GM12878 (cell line): ENCODE measurements around the gene NTSR1. TPM values are rescaled to one million over a fixed set of nuclear protein-coding genes. Genes with fewer than 3 reads are reported as not detected.
A peak's percentile ranks its signal among the peaks of the same experiment; 100 is the strongest.

Source experiments
- ATAC-seq: fragments of 200-7000 bp; cut with Tn5 transposase; 3 replicates; pipeline ENCODE4 v1.9.1; 2020; ENCODE audit warnings: mild to moderate bottlenecking, moderate library complexity
- BruUV-seq: library from RNA; stranded (reverse); fragments of 400-500 nt; replicated peaks from 2 replicates; lab custom pipeline; 2021; lab: Mats Ljungman, UMichigan
- CTCF ChIA-PET: fragments of 300-600 bp; sonication (Branson Sonifier 250); formaldehyde crosslinking; extraction: SDS; loops from one replicate; lab custom pipeline; 2021; ENCODE audit warnings: inconsistent platforms; lab: Yijun Ruan, JAX
- POLR2A ChIA-PET: fragments of 350-600 bp; formaldehyde crosslinking; extraction: SDS; loops from one replicate; lab custom pipeline; 2021; ENCODE audit warnings: inconsistent platforms; lab: Charles Lee
- RAD21 ChIA-PET: fragments of 300-600 bp; sonication (Branson Sonifier 250); formaldehyde crosslinking; loops from one replicate; lab custom pipeline; 2023; ENCODE audit warnings: antibody characterized with exemption; ENCODE audit not compliant: unreplicated experiment; lab: Charles Lee
- SMC1A ChIA-PET: fragments of 300-600 bp; sonication (Branson Sonifier 250); formaldehyde crosslinking; loops from one replicate; lab custom pipeline; 2023; ENCODE audit not compliant: unreplicated experiment, uncharacterized antibody; lab: Charles Lee
- DNase-seq: peaks from one replicate; pipeline ENCODE4 v3.0.0-alpha.2; 2011; ENCODE audit warnings: low read depth, low spot score
- FAIRE-seq: peaks from 3 replicates; lab custom pipeline; 2011; peaks lifted over from hg19 to GRCh38; lab: Jason Lieb, UNC
- H2AFZ ChIP-seq: 2 replicates; pipeline ENCODE4 v1.6.0; 2011; ENCODE audit warnings: low read depth, low read length, control low read depth; ENCODE audit not compliant: control insufficient read depth
- H3K27ac ChIP-seq: 2 replicates; pipeline ENCODE4 v1.5.1; 2011; ENCODE audit warnings: control low read depth; ENCODE audit not compliant: control insufficient read depth, insufficient read depth
- H3K27me3 ChIP-seq, 2 experiments: replicated peaks in 1 of 2; 2 replicates each; pipeline versions ENCODE4 v1.6.0 to v1.6.1; 2011; ENCODE audit warnings: low read length in 1 of 2; ENCODE audit not compliant: control insufficient read depth in 2 of 2, insufficient read depth in 2 of 2
- H3K36me3 ChIP-seq, 2 experiments: 2 replicates each; pipeline ENCODE4 v1.5.1; 2011; ENCODE audit warnings: low read length in 1 of 2; ENCODE audit not compliant: control insufficient read depth in 2 of 2, insufficient read depth in 2 of 2
- H3K4me1 ChIP-seq: 2 replicates; pipeline ENCODE4 v1.6.1; 2011; ENCODE audit warnings: mild to moderate bottlenecking, low read length, moderate library complexity, mixed read lengths; ENCODE audit not compliant: control insufficient read depth, insufficient read depth
- H3K4me2 ChIP-seq: 2 replicates; pipeline ENCODE4 v1.6.0; 2011; ENCODE audit warnings: control low read depth; ENCODE audit not compliant: control insufficient read depth, insufficient read depth
- H3K4me3 ChIP-seq: fragments of 200-600 bp; sonication (generic); 2 replicates; pipeline ENCODE4 v1.5.1; 2016
- H3K79me2 ChIP-seq: 2 replicates; pipeline ENCODE4 v1.6.0; 2011; ENCODE audit warnings: low read length; ENCODE audit not compliant: control insufficient read depth, insufficient read depth
- H3K9ac ChIP-seq: 2 replicates; pipeline ENCODE4 v1.8.0; 2011; ENCODE audit warnings: low read length, control low read depth, mixed read lengths; ENCODE audit not compliant: control insufficient read depth, insufficient read depth
- H3K9me3 ChIP-seq: replicated peaks from 3 replicates; pipeline ENCODE4 v1.5.1; 2011; ENCODE audit warnings: mild to moderate bottlenecking, low read length; ENCODE audit not compliant: control insufficient read depth, insufficient read depth
- H4K20me1 ChIP-seq: 2 replicates; pipeline ENCODE4 v1.6.0; 2011; ENCODE audit not compliant: control insufficient read depth, insufficient read depth
- CREM ChIP-seq: IDR thresholded peaks from 2 replicates; pipeline ENCODE4 v1.6.1; 2014; ENCODE audit warnings: antibody characterized with exemption, low read depth
- IKZF1 ChIP-seq: fragments of 450-650 bp; conservative IDR thresholded peaks from 2 replicates; pipeline ENCODE4 v1.6.1; 2017; ENCODE audit warnings: antibody characterized with exemption, mild to moderate bottlenecking
- NFYA ChIP-seq: IDR thresholded peaks from 2 replicates; pipeline ENCODE4 v1.6.1; 2011; ENCODE audit warnings: low read depth, mild to moderate bottlenecking, low read length, improper control_type of control experiment, borderline replicate concordance
- POLR2AphosphoS5 ChIP-seq: IDR thresholded peaks from 2 replicates; pipeline ENCODE4 v1.6.1; 2011; ENCODE audit warnings: mild to moderate bottlenecking, low read length, inconsistent platforms
- RAD21 ChIP-seq: IDR thresholded peaks from 2 replicates; pipeline ENCODE4 v1.6.1; 2011; ENCODE audit warnings: mild to moderate bottlenecking, low read depth, low read length, moderate library complexity; ENCODE audit not compliant: insufficient read depth
- SMC3 ChIP-seq: IDR thresholded peaks from 2 replicates; pipeline ENCODE4 v1.6.1; 2011; ENCODE audit warnings: low read length, improper control_type of control experiment, borderline replicate concordance
- YY1 ChIP-seq: IDR thresholded peaks from 2 replicates; pipeline ENCODE4 v1.6.1; 2011; ENCODE audit warnings: low read depth, mild to moderate bottlenecking, low read length
- ZNF384 ChIP-seq: IDR thresholded peaks from 2 replicates; pipeline ENCODE4 v1.6.1; 2012; ENCODE audit warnings: low read depth, mild to moderate bottlenecking, low read length, improper control_type of control experiment, borderline replicate concordance
- WGBS: methylation state at CpG from one replicate; pipeline ENCODE4 v1.1.6; 2016; ENCODE audit warnings: low lambda C conversion rate; ENCODE audit not compliant: insufficient replicate concordance, insufficient coverage; ENCODE audit errors: missing lambda C conversion rate; 5-methylcytosine and 5-hydroxymethylcytosine counted together
- in situ Hi-C: fragments of 300-500 bp; cut with MboI; formaldehyde crosslinking; loops from 9 replicates; pipeline ENCODE4 v1.14.3; 2018; ENCODE audit warnings: mixed read lengths
- intact Hi-C: fragments of 100-400 bp; cut with micrococcal nuclease; formaldehyde crosslinking; loops from one replicate; pipeline ENCODE4 v1.14.2; 2022; ENCODE audit not compliant: unreplicated experiment
- polyA plus RNA-seq, 11 experiments: library from polyadenylated mRNA; depleted of rRNA in 4 of 11; unstranded in 6 of 11; stranded (reverse) in 5 of 11; fragments of >200 nt; fragmentation: Nextera tagmentation in 4 of 11; fragmentation: Illumina TruSeq in 1 of 11; extraction: Ambion mirVana in 4 of 11; extraction: Trizol in 1 of 11; gene quantifications; 1 replicate in 1 of 11; 2 replicates in 10 of 11; pipeline versions ENCODE4 v1.2.1 to v1.2.3, GENCODE V29; 2011 to 2016; ENCODE audit warnings: inconsistent platforms in 2 of 11, missing spikeins in 2 of 11, low read depth in 1 of 11
- total RNA-seq, 4 experiments: library from RNA; depleted of rRNA in 3 of 4; stranded (reverse); fragments of >200 nt in 3 of 4; fragmentation: Illumina TruSeq in 1 of 4; extraction: Trizol in 1 of 4; gene quantifications; 2 replicates each; pipeline versions ENCODE4 v1.2.1 to v1.2.3, GENCODE V29; 2013 to 2021
- TF ChIP-seq, protein P1 (sequence below), 3 experiments: IDR thresholded peaks in 2 of 3; conservative IDR thresholded peaks in 1 of 3; 2 replicates each; pipeline ENCODE4 v1.5.1; 2011; ENCODE audit warnings: low read depth in 3 of 3, low read length in 3 of 3, mild to moderate bottlenecking in 3 of 3, control low read depth in 2 of 3, moderate library complexity in 2 of 3, inconsistent platforms in 1 of 3, mixed read lengths in 1 of 3; ENCODE audit not compliant: control insufficient read depth in 2 of 3, insufficient read depth in 1 of 3; ENCODE audit errors: extremely low read depth in 1 of 3

Gene NTSR1
- total and polyA plus RNA-seq, 10 of the 15 experiments (the other 5 are each of a cell fraction or from before 2014, with no cell fraction given): not detected

DNA sequence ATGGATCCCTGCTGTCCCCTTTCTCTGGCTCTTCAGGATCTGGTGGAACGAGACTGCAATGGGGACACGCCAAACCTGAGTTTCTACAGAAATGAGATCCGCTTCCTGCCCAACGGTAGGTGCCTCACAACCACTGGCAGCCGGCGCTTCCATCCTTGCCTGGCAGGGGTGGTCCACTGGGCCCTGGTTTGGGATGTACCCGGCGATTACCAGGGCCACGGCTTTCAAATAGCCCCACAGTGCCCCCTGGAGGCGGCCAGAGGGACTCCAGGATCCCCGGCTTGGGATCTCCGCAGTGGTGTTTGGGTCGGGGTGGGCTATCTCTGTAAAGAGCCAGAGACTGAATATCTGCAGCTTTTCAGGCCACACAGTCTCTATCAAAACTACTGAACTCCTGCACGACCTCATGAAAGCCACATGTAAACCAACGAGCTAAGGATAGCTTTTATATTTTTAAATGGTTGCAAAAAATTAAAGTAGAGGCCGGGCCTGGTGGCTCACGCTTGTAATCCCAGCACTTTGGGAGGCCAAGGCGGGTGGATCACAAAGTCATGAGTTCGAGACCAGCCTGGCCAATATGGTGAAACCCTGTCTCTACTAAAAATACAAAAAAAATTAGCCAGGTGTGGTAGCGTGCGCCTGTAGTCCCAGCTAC lies 99.7 kb downstream of the NTSR1 start:
- RAD21 ChIA-PET: interaction anchor here (0.7 to 1.6 kb wide), 5 partner anchors 12 to 123 kb away, joined by 3 to 6 read pairs (median 5); partner anchors contain the start of gene MRGBP
- H3K79me2 ChIP-seq: peaks cover 25% of the 10 kb centered on the region
- H3K4me2 ChIP-seq: peak overlapping the region; percentile 44
- peaks cover 12 to 35% of the 10 kb centered on the region in 2 experiments; a peak in 3 of 4 replicates for H3K36me3 ChIP-seq
- POLR2A ChIA-PET: interaction anchor here (0.6 to 1.6 kb wide), 4 partner anchors 14 to 641 kb away, joined by 3 to 6 read pairs (median 4); no protein-coding TSS in a partner anchor
- ATAC-seq (peak; percentile 77), FAIRE-seq (peak; percentile 75), DNase-seq (no peak)
- BruUV-seq: no TSS peak
- in situ Hi-C loops (no loop called here), intact Hi-C loops (loop anchor here (1.0 to 5.0 kb wide), 3 partner anchors 140 to 306 kb away; no protein-coding TSS in a partner anchor)
- H3K4me3 ChIP-seq: no peak overlapping the region
- no peak overlapping the region for H3K9ac ChIP-seq
- no peaks in the 10 kb centered on the region for H3K27me3 ChIP-seq
- no peaks in the 10 kb centered on the region for H3K9me3 ChIP-seq
- no peak overlapping the region for H2AFZ ChIP-seq
- no peak overlapping the region for H3K27ac ChIP-seq
- CTCF ChIA-PET: interaction anchor here (0.5 to 4.4 kb wide), 22 partner anchors 13 to 398 kb away, joined by 3 to 43 read pairs (median 4); partner anchors contain the start of gene MRGBP
- H3K4me1 ChIP-seq: peaks cover 18% of the 10 kb centered on the region
- WGBS: 19% methylated on average over 21 of the region's 21 CpGs
- SMC1A ChIA-PET: interaction anchor here (0.7 to 1.4 kb wide), 7 partner anchors 11 to 532 kb away, joined by 3 to 4 read pairs (median 3); no protein-coding TSS in a partner anchor
- H4K20me1 ChIP-seq: no peaks in the 10 kb centered on the region
- TF ChIP-seq ZNF384: no peak
- TF ChIP-seq NFYA: no peak
- TF ChIP-seq, protein P1, sequence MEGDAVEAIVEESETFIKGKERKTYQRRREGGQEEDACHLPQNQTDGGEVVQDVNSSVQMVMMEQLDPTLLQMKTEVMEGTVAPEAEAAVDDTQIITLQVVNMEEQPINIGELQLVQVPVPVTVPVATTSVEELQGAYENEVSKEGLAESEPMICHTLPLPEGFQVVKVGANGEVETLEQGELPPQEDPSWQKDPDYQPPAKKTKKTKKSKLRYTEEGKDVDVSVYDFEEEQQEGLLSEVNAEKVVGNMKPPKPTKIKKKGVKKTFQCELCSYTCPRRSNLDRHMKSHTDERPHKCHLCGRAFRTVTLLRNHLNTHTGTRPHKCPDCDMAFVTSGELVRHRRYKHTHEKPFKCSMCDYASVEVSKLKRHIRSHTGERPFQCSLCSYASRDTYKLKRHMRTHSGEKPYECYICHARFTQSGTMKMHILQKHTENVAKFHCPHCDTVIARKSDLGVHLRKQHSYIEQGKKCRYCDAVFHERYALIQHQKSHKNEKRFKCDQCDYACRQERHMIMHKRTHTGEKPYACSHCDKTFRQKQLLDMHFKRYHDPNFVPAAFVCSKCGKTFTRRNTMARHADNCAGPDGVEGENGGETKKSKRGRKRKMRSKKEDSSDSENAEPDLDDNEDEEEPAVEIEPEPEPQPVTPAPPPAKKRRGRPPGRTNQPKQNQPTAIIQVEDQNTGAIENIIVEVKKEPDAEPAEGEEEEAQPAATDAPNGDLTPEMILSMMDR (IDR thresholded peaks at IDR 0.05 in 2 of 3, conservative IDR thresholded peaks at IDR 0.05 in 1 of 3; ENCODE audit: control insufficient read depth in 2 of 3, extremely low read depth in 1 of 3, insufficient read depth in 1 of 3, low read depth in 3 of 3, low read length in 3 of 3): peak; percentile 85 to 91 (median 85)
- no peak for TF ChIP-seq CREM
- TF ChIP-seq POLR2AphosphoS5: no peak
- peak; percentile 49; the same call in 1 of the 2 replicates for TF ChIP-seq YY1
- TF ChIP-seq IKZF1: peak; percentile 43; the same call in 1 of the 2 replicates
- peak; percentile 53; the same call in 1 of the 2 replicates for TF ChIP-seq SMC3
- peak; percentile 74 for TF ChIP-seq RAD21
